Measurements from ENCODE around the gene VPS13C.
A peak's percentile ranks its signal among the peaks of the same experiment; 100 is the strongest.

The VPS13C gene

GRCh38 chr15:62089616-62090015 is 29.4 kb upstream of the VPS13C start:
- TF ChIP-seq CTCF (conservative IDR thresholded peaks at IDR 0.05; ENCODE audit: low read depth, low read length): no peak
- H3K4me3 ChIP-seq (ENCODE audit: low read length): no peak overlapping the region
- DNase-seq (ENCODE audit: low read depth): peak; percentile 68

- no peak for DNase-seq (ENCODE audit: low read depth)
- H3K4me3 ChIP-seq (ENCODE audit: low read length): no peak overlapping the region
- TF ChIP-seq CTCF (conservative IDR thresholded peaks at IDR 0.05; ENCODE audit: low read depth, low read length): no peak
These were observed 28.1 kb upstream of the VPS13C start for GRCh38 chr15:62088353-62088693.

GRCh38 chr15:62087671-62088352 is 27.6 kb upstream of the VPS13C start:
- DNase-seq (ENCODE audit: low read depth): no peak
- TF ChIP-seq CTCF (conservative IDR thresholded peaks at IDR 0.05; ENCODE audit: low read depth, low read length): no peak
- no peak overlapping the region for H3K4me3 ChIP-seq (ENCODE audit: low read length)

GRCh38 chr15:62085740-62086139 is 25.5 kb upstream of the VPS13C start:
- no peak for TF ChIP-seq CTCF (conservative IDR thresholded peaks at IDR 0.05; ENCODE audit: low read depth, low read length)
- H3K4me3 ChIP-seq (ENCODE audit: low read length): no peak overlapping the region
- no peak for DNase-seq (ENCODE audit: low read depth)

- DNase-seq (ENCODE audit: low read depth): no peak
- TF ChIP-seq CTCF (conservative IDR thresholded peaks at IDR 0.05; ENCODE audit: low read depth, low read length): no peak
- H3K4me3 ChIP-seq (ENCODE audit: low read length): no peak overlapping the region
These were observed 23.2 kb upstream of the VPS13C start for GRCh38 chr15:62083194-62084154.

- H3K4me3 ChIP-seq (ENCODE audit: low read length): no peak overlapping the region
- no peak for TF ChIP-seq CTCF (conservative IDR thresholded peaks at IDR 0.05; ENCODE audit: low read depth, low read length)
These were observed 19.3 kb upstream of the VPS13C start for GRCh38 chr15:62079594-62079993.

More at GRCh38 chr15:62079594-62079993, 19.3 kb upstream of the VPS13C start:
- DNase-seq (ENCODE audit: low read depth): no peak
